Spinal cord (tissue), 10 donors: ENCODE results near the gene FER. TPM values are rescaled to one million over a fixed set of nuclear protein-coding genes. Genes with fewer than 3 reads are reported as not detected.

ENCODE experiments used
- DNase-seq, 6 donors: peaks; one replicate each; pipeline versions ENCODE4 v3.0.0 to v3.0.0-alpha.2; 2013 to 2015; ENCODE audit warnings: low spot score in 6 of 6, low read depth in 4 of 6
- H3K27ac ChIP-seq: one replicate; pipeline ENCODE4 v1.5.1; 2013; ENCODE audit warnings: low read depth, low read length, control low read depth
- H3K27me3 ChIP-seq: one replicate; pipeline ENCODE4 v1.6.1; 2013; ENCODE audit warnings: low read length; ENCODE audit not compliant: control insufficient read depth, insufficient read depth
- H3K36me3 ChIP-seq: one replicate; pipeline ENCODE4 v1.6.1; 2013; ENCODE audit warnings: low read length; ENCODE audit not compliant: control insufficient read depth, insufficient read depth
- H3K4me1 ChIP-seq: one replicate; pipeline ENCODE4 v1.6.1; 2013; ENCODE audit warnings: low read length; ENCODE audit not compliant: control insufficient read depth, insufficient read depth
- H3K4me3 ChIP-seq: one replicate; pipeline ENCODE4 v1.5.1; 2013; ENCODE audit warnings: low read depth, low read length, control low read depth
- H3K9me3 ChIP-seq: one replicate; pipeline ENCODE4 v1.6.1; 2013; ENCODE audit warnings: low read length; ENCODE audit not compliant: control insufficient read depth, insufficient read depth
- WGBS: methylation state at CpG from one replicate; pipeline ENCODE4 v1.1.5; 2013; ENCODE audit warnings: missing lambda C conversion rate; ENCODE audit not compliant: insufficient coverage; 5-methylcytosine and 5-hydroxymethylcytosine counted together
- polyA plus RNA-seq, 2 donors: library from polyadenylated mRNA; unstranded; fragments of 120-200 nt; gene quantifications; one replicate each; pipeline ENCODE4 v1.2.1, GENCODE V29; 2013; ENCODE audit not compliant: insufficient read length in 2 of 2
- total RNA-seq, 2 donors: library from RNA; depleted of rRNA in 1 of 2; stranded (reverse); fragments of 120-200 nt in 1 of 2; fragments of >200 nt in 1 of 2; gene quantifications; one replicate each; pipeline versions ENCODE4 v1.2.3 to v1.2.4, GENCODE V29; 2013 to 2014
- donor health status: healthy.

FER gene
- total and polyA plus RNA-seq, 4 donors, result 13.5 to 70.7 (median 36.5) TPM

GRCh38 chr5:109199799-109200620, 452.3 kb downstream of the FER start:
- Histone ChIP-seq H3K27ac (no peak overlapping the region), H3K4me1 (no peaks in the 10 kb centered on the region), H3K27me3 (no peaks in the 10 kb centered on the region), H3K9me3 (peaks cover 4% of the 10 kb centered on the region), H3K36me3 (no peaks in the 10 kb centered on the region), H3K4me3 (no peak overlapping the region)
- WGBS, result 90% methylated on average over 4 of the region's 5 CpGs
- DNase-seq, result no peak

DNA sequence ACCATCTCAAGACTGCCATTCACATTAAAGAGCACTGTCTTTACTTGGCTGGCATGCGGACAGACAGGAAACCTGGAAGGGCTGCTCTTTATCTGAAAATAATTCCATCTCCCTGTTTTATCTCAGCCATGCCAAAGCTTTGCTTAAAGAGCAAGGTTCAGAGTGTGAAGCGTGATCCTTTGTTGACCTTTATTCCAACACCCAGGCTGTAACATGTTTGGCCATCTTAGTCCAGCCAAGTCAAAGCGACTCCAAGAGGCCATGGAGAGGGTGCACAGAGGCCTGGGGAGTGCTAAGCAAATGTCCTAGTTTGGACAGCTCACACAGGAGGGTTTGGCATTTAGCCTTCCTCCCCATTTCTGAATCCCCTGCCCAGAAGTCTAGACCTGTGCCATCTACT, 467.3 kb downstream of the FER start:
- H3K4me3 ChIP-seq, result no peak overlapping the region
- 92% methylated on average over 3 of the region's 3 CpGs for WGBS
- no peaks in the 10 kb centered on the region for H3K36me3 ChIP-seq
- H3K9me3 ChIP-seq, result peaks cover 3% of the 10 kb centered on the region
- H3K27ac ChIP-seq, result no peak overlapping the region
- no peaks in the 10 kb centered on the region for H3K4me1 ChIP-seq
- no peaks in the 10 kb centered on the region for H3K27me3 ChIP-seq
- DNase-seq, result no peak

DNA sequence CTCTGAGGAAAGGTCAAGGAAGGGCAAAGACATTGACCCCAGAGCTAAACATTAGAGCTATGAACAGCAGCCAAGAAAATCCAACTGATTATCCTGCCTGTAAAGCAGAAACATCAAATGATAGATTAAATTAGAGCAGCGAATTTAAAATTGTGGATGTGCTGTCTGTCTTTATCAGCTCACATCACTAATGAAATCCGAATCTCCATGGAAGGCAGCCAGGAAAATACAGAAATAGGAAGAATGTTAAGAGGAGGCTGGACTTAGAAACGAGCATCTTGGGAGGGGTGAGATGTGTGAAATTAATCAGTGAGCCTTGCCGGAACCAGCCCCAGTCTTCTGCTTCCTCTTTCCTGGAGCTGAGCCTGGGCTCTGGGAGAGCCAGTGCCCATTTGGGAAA, 471.1 kb downstream of the FER start:
- Histone ChIP-seq H3K4me3 (no peak overlapping the region), H3K27me3 (no peaks in the 10 kb centered on the region), H3K27ac (no peak overlapping the region), H3K9me3 (peaks cover 3% of the 10 kb centered on the region), H3K4me1 (peaks cover 4% of the 10 kb centered on the region), H3K36me3 (no peaks in the 10 kb centered on the region)
- WGBS, result 68% methylated on average over 2 of the region's 4 CpGs
- DNase-seq, result peak in 1 of 6 donors; percentile 30

- no peaks in the 10 kb centered on the region for H3K27me3 ChIP-seq
- H3K4me1 ChIP-seq, result peaks cover 4% of the 10 kb centered on the region
- WGBS, result 38% methylated on average over 7 of the region's 9 CpGs
- no peak overlapping the region for H3K4me3 ChIP-seq
- DNase-seq, result peak in 1 of 6 donors; percentile 40
- no peaks in the 10 kb centered on the region for H3K9me3 ChIP-seq
- no peaks in the 10 kb centered on the region for H3K36me3 ChIP-seq
- no peak overlapping the region for H3K27ac ChIP-seq
Observed at GRCh38 chr5:109223531-109223930, 475.8 kb downstream of the FER start.

DNA sequence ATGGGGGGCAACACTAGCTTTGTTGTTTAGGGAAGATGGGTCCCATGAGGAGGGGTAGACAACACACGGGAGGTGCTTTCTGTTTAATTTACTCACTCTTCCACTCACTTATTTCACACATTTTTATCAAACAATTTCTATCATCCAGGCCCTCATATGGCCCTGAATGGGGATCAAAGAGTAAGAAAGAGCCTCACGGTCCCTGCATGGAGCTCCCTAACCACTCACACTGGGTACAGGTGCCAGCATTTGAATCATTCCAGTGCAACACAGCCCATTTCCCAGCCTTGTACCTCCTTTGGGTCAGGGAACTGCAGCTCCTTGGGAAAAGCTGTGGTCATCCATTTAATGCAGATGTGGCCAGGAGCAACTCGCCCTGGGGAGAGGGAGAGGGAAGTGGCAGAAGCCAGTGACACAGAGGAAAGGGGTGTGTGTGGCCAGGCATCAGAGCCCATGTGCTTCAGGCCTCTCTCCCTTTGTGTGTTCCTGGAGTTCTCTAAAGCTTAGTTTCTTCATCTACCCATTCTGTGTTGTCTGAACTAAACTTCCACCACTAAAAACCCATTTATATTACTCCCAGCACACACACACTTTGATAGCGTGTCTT, 476.7 kb downstream of the FER start:
- Histone ChIP-seq H3K27me3 (no peaks in the 10 kb centered on the region), H3K27ac (no peak overlapping the region), H3K4me1 (peaks cover 4% of the 10 kb centered on the region), H3K36me3 (no peaks in the 10 kb centered on the region), H3K4me3 (no peak overlapping the region), H3K9me3 (no peaks in the 10 kb centered on the region)
- no peak for DNase-seq
- WGBS, result 100% methylated on average over 2 of the region's 4 CpGs

- no peak overlapping the region for H3K4me3 ChIP-seq
- peak in 2 of 6 donors; percentile 21 to 58 for DNase-seq
- WGBS, result 56% methylated on average over 6 of the region's 11 CpGs
- H3K4me1 ChIP-seq, result peaks cover 4% of the 10 kb centered on the region
- H3K27me3 ChIP-seq, result no peaks in the 10 kb centered on the region
- no peaks in the 10 kb centered on the region for H3K9me3 ChIP-seq
- H3K27ac ChIP-seq, result no peak overlapping the region
- no peaks in the 10 kb centered on the region for H3K36me3 ChIP-seq
Observed at GRCh38 chr5:109225716-109226625, 478.3 kb downstream of the FER start.

DNA sequence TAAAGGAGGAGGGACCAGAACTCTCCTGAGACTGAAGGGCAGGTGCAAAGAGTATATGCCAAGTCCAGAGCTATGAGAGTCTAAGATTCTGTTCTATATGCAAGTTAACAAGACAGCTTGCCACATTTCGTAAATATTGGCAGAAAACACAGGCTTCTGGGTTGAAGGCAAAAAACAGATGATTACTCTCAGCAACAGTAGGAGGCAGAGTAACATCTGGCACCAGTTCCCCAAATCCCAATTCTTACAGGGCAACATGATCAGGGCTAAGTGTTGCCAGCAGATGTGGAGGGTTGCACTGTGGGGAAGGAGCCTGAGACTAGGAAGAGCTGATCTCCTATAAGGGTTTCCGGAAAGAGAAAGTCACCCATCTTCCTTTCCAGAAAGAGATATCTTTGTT, 482.7 kb downstream of the FER start:
- no peak overlapping the region for H3K27ac ChIP-seq
- H3K36me3 ChIP-seq, result no peaks in the 10 kb centered on the region
- no peaks in the 10 kb centered on the region for H3K9me3 ChIP-seq
- no peaks in the 10 kb centered on the region for H3K4me1 ChIP-seq
- H3K4me3 ChIP-seq, result no peak overlapping the region
- no CpG with 5 or more reads among the region's 2 CpGs for WGBS
- no peak for DNase-seq
- no peaks in the 10 kb centered on the region for H3K27me3 ChIP-seq

DNA sequence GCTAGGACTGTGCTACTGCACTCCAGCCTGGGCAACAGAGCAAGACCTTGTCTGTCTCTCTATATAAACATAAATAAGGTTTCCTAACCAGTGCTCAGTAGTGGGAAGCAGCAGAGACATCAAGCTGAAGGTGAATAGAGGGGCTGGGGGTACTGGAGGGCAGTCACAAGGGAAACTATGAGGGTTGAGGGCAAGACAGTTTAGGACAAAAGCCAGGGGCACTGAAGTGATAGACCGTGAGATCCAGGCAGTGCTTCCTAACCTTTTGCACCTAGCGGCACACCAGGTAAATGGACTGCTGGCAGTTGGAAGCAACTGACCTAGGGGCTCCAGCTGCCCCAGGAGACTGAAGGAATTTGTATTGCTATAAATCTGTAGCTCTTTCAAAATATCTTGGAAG, 483.6 kb downstream of the FER start:
- no peaks in the 10 kb centered on the region for H3K27me3 ChIP-seq
- H3K9me3 ChIP-seq, result peaks cover 3% of the 10 kb centered on the region
- H3K27ac ChIP-seq, result no peak overlapping the region
- DNase-seq, result no peak
- no peaks in the 10 kb centered on the region for H3K4me1 ChIP-seq
- H3K36me3 ChIP-seq, result no peaks in the 10 kb centered on the region
- WGBS, result 89% methylated on average over 2 of the region's 2 CpGs
- no peak overlapping the region for H3K4me3 ChIP-seq

GRCh38 chr5:109234381-109234780, 486.7 kb downstream of the FER start:
- no peaks in the 10 kb centered on the region for H3K36me3 ChIP-seq
- no peaks in the 10 kb centered on the region for H3K4me1 ChIP-seq
- H3K4me3 ChIP-seq, result no peak overlapping the region
- no peaks in the 10 kb centered on the region for H3K27me3 ChIP-seq
- no peak for DNase-seq
- H3K9me3 ChIP-seq, result peaks cover 7% of the 10 kb centered on the region
- no peak overlapping the region for H3K27ac ChIP-seq
- WGBS, result 92% methylated on average over 4 of the region's 4 CpGs
